Lung (tissue), 12 donors: ENCODE measurements around the gene ZNF385C. TPM values are rescaled to one million over a fixed set of nuclear protein-coding genes. Genes with fewer than 3 reads are reported as not detected.

Experiments used
- ATAC-seq: fragments of 200-7000 bp; cut with Tn5 transposase; one replicate; pipeline ENCODE4 v1.9.1; 2020; ENCODE audit warnings: moderate number of reproducible peaks; ENCODE audit not compliant: insufficient read depth, low FRiP score
- DNase-seq, 3 donors: peaks; one replicate each; pipeline ENCODE4 v3.0.0-alpha.2; 2013 to 2017
- H3K27ac ChIP-seq, 2 donors: one replicate each; pipeline ENCODE4 v1.5.1; 2013; ENCODE audit warnings: mild to moderate bottlenecking in 2 of 2, moderate library complexity in 2 of 2, control low read depth in 1 of 2, inconsistent platforms in 1 of 2, low read depth in 1 of 2, low read length in 1 of 2
- H3K27me3 ChIP-seq, 3 donors: one replicate each; pipeline ENCODE4 v1.5.1; 2013; ENCODE audit warnings: low read length in 2 of 3; ENCODE audit not compliant: control insufficient read depth in 3 of 3, insufficient read depth in 3 of 3
- H3K36me3 ChIP-seq, 4 donors: one replicate each; pipeline ENCODE4 v1.5.1; 2013; ENCODE audit warnings: low read length in 4 of 4, mild to moderate bottlenecking in 1 of 4, moderate library complexity in 1 of 4; ENCODE audit not compliant: control insufficient read depth in 4 of 4, insufficient read depth in 4 of 4
- H3K4me1 ChIP-seq, 5 donors: one replicate each; pipeline ENCODE4 v1.5.1; 2013; ENCODE audit warnings: low read length in 5 of 5, mild to moderate bottlenecking in 2 of 5, moderate library complexity in 1 of 5; ENCODE audit not compliant: control insufficient read depth in 5 of 5, insufficient read depth in 5 of 5
- H3K4me3 ChIP-seq: one replicate; pipeline ENCODE4 v1.5.1; 2013; ENCODE audit warnings: mild to moderate bottlenecking, control low read depth, moderate library complexity
- H3K9ac ChIP-seq, 2 donors: one replicate each; pipeline ENCODE4 v1.5.1; 2013; ENCODE audit warnings: low read length in 2 of 2, control low read depth in 1 of 2; ENCODE audit not compliant: insufficient read depth in 1 of 2
- H3K9me3 ChIP-seq, 4 donors: one replicate each; pipeline ENCODE4 v1.5.1; 2013; ENCODE audit warnings: low read length in 3 of 4, mild to moderate bottlenecking in 1 of 4, moderate library complexity in 1 of 4; ENCODE audit not compliant: control insufficient read depth in 4 of 4, insufficient read depth in 3 of 4
- CTCF ChIP-seq: IDR thresholded peaks from 2 replicates; pipeline ENCODE4 v1.5.1; 2012; ENCODE audit warnings: mild to moderate bottlenecking; ENCODE audit errors: control extremely low read depth, extremely low read depth
- WGBS, 2 donors: extraction: QIAGEN DNeasy Blood & Tissue Kit; methylation state at CpG; one replicate each; pipeline ENCODE4 v1.1.7; 2013; 5-methylcytosine and 5-hydroxymethylcytosine counted together
- polyA plus RNA-seq, 2 donors: library from polyadenylated mRNA; stranded (reverse); fragments of 200-250 nt; gene quantifications; one replicate each; pipeline ENCODE4 v1.2.1, GENCODE V29; 2013
- total RNA-seq, 2 donors: library from RNA; depleted of rRNA in 1 of 2; stranded (reverse); fragments of >200 nt in 1 of 2; gene quantifications; one replicate each; pipeline ENCODE4 v1.2.1, GENCODE V29; 2014 to 2021
- donor health status: control.
- donor health status: control.
- donor health status: Bipolar disorder and iron deficiency.
- donor health status: healthy.
- donor health status: DM: yes; HTN: yes; CAD: no.

ZNF385C gene
- total and polyA plus RNA-seq, 4 donors, result 0.14 to 0.57 (median 0.37) TPM

- H3K9me3 ChIP-seq, result no peaks in the 10 kb centered on the region
- H3K4me1 ChIP-seq, result peaks cover 0 to 6% (median 0%) of the 10 kb centered on the region in 5 donors
- H3K27ac ChIP-seq, result no peak overlapping the region
- no peak overlapping the region for H3K9ac ChIP-seq
- DNase-seq, result no peak
- no peak overlapping the region for H3K4me3 ChIP-seq
- H3K36me3 ChIP-seq, result peaks cover 19 to 47% (median 31%) of the 10 kb centered on the region in 4 donors
- no peaks in the 10 kb centered on the region for H3K27me3 ChIP-seq
- 95% methylated on average over 14 of the region's 14 CpGs for WGBS, 2 donors
- ATAC-seq, result no peak
- no peak for TF ChIP-seq CTCF
These were observed 116.1 kb downstream of the ZNF385C start for GRCh38 chr17:41982026-41982760.

GRCh38 chr17:41977991-41978390 is 120.3 kb downstream of the ZNF385C start:
- Histone ChIP-seq H3K9me3 (no peaks in the 10 kb centered on the region), H3K27ac (peak overlapping the region in 1 of 2 donors; percentile 37), H3K27me3 (no peaks in the 10 kb centered on the region), H3K36me3 (peaks cover 32 to 58% (median 42%) of the 10 kb centered on the region in 4 donors), H3K4me3 (no peak overlapping the region), H3K4me1 (peaks cover 0 to 11% (median 0%) of the 10 kb centered on the region in 5 donors), H3K9ac (no peak overlapping the region)
- ATAC-seq (no peak), DNase-seq (peak in 1 of 3 donors; percentile 46)
- no peak for TF ChIP-seq CTCF
- 80 to 89% methylated on average over 4 of the region's 4 CpGs for WGBS, 2 donors

- H3K4me3 ChIP-seq, result no peak overlapping the region
- no peaks in the 10 kb centered on the region for H3K27me3 ChIP-seq
- 73 to 84% methylated on average over 11 of the region's 11 CpGs for WGBS, 2 donors
- no peak for TF ChIP-seq CTCF
- ATAC-seq, result no peak
- no peaks in the 10 kb centered on the region for H3K9me3 ChIP-seq
- peak overlapping the region in 1 of 2 donors; percentile 26 for H3K27ac ChIP-seq
- no peak overlapping the region for H3K9ac ChIP-seq
- H3K36me3 ChIP-seq, result peaks cover 34 to 59% (median 42%) of the 10 kb centered on the region in 4 donors
- no peak for DNase-seq
- H3K4me1 ChIP-seq, result peaks cover 0 to 12% (median 0%) of the 10 kb centered on the region in 5 donors
These were observed 122.0 kb downstream of the ZNF385C start for GRCh38 chr17:41976142-41976768.

Other genes with a start within 250 kb of the ZNF385C start
- gene KLHL11, start 233.1 kb downstream of the ZNF385C start, total RNA-seq, result 10 to 100 TPM; 12.2 to 27.7 TPM
- gene KLHL11, start 233.1 kb downstream of the ZNF385C start, polyA plus RNA-seq, result 1 to 10 TPM in 1 of 2 donors, under 1 TPM in 1; 0.63 to 1.4 TPM
- 100 to 1,000 TPM in 1 of 2 donors, 10 to 100 TPM in 1; 75.5 to 158 TPM for gene ACLY, start 179.5 kb downstream of the ZNF385C start, total RNA-seq
- gene ACLY, start 179.5 kb downstream of the ZNF385C start, polyA plus RNA-seq, result 10 to 100 TPM; 27.5 to 82.6 TPM
- 10 to 100 TPM; 12.5 to 16.7 TPM for gene ODAD4, start 167.9 kb downstream of the ZNF385C start, total RNA-seq
- gene ODAD4, start 167.9 kb downstream of the ZNF385C start, polyA plus RNA-seq, result 1 to 10 TPM; 5.4 to 6.0 TPM
- 10 to 100 TPM; 34.8 to 53.5 TPM for gene CNP, start 131.7 kb downstream of the ZNF385C start, total RNA-seq
- gene CNP, start 131.7 kb downstream of the ZNF385C start, polyA plus RNA-seq, result 10 to 100 TPM; 32.3 to 33.1 TPM
- gene DNAJC7, start 81.0 kb downstream of the ZNF385C start, total RNA-seq, result 10 to 100 TPM; 84.1 to 89.3 TPM
- gene DNAJC7, start 81.0 kb downstream of the ZNF385C start, polyA plus RNA-seq, result 10 to 100 TPM; 66.2 to 81.8 TPM
- 10 to 100 TPM; 29.2 to 32.0 TPM for gene NKIRAS2, start 78.4 kb downstream of the ZNF385C start, total RNA-seq
- 10 to 100 TPM; 32.7 to 44.2 TPM for gene NKIRAS2, start 78.4 kb downstream of the ZNF385C start, polyA plus RNA-seq
- gene C17orf113, start 47.9 kb downstream of the ZNF385C start, total RNA-seq, result 1 to 10 TPM; 1.7 to 3.6 TPM
- gene C17orf113, start 47.9 kb downstream of the ZNF385C start, polyA plus RNA-seq, result under 1 TPM; 0.38 to 0.71 TPM
- gene DHX58, start 14.2 kb upstream of the ZNF385C start, total RNA-seq, result 10 to 100 TPM; 14.7 to 28.6 TPM
- gene DHX58, start 14.2 kb upstream of the ZNF385C start, polyA plus RNA-seq, result 10 to 100 TPM; 22.9 to 35.1 TPM
- 10 to 100 TPM; 18.8 to 37.1 TPM for gene KAT2A, start 22.9 kb upstream of the ZNF385C start, total RNA-seq
- 10 to 100 TPM; 28.3 to 56.8 TPM for gene KAT2A, start 22.9 kb upstream of the ZNF385C start, polyA plus RNA-seq
- under 1 TPM in 1 of 2 donors, not detected in 1; 0.20 TPM for gene HSPB9, start 24.3 kb upstream of the ZNF385C start, total RNA-seq
- gene HSPB9, start 24.3 kb upstream of the ZNF385C start, polyA plus RNA-seq, result under 1 TPM; 0.03 to 0.18 TPM
- 100 to 1,000 TPM in 1 of 2 donors, 10 to 100 TPM in 1; 73.0 to 180 TPM for gene RAB5C, start 56.5 kb upstream of the ZNF385C start, total RNA-seq
- 100 to 1,000 TPM; 132 to 307 TPM for gene RAB5C, start 56.5 kb upstream of the ZNF385C start, polyA plus RNA-seq
- under 1 TPM; 0.11 to 0.31 TPM for gene KCNH4, start 82.7 kb upstream of the ZNF385C start, total RNA-seq
- gene KCNH4, start 82.7 kb upstream of the ZNF385C start, polyA plus RNA-seq, result under 1 TPM; 0.04 to 0.57 TPM
- not detected for gene HCRT, start 87.0 kb upstream of the ZNF385C start, total RNA-seq
- gene HCRT, start 87.0 kb upstream of the ZNF385C start, polyA plus RNA-seq, result not detected
- gene GHDC, start 96.0 kb upstream of the ZNF385C start, total RNA-seq, result 10 to 100 TPM; 17.2 to 33.3 TPM
- 10 to 100 TPM; 19.3 to 26.0 TPM for gene GHDC, start 96.0 kb upstream of the ZNF385C start, polyA plus RNA-seq
- 10 to 100 TPM; 49.5 to 53.6 TPM for gene STAT5B, start 177.9 kb upstream of the ZNF385C start, total RNA-seq
- 10 to 100 TPM; 23.3 to 46.8 TPM for gene STAT5B, start 177.9 kb upstream of the ZNF385C start, polyA plus RNA-seq
- 10 to 100 TPM; 20.9 to 52.0 TPM for gene STAT5A, start 190.0 kb upstream of the ZNF385C start, total RNA-seq
- 10 to 100 TPM; 16.4 to 42.8 TPM for gene STAT5A, start 190.0 kb upstream of the ZNF385C start, polyA plus RNA-seq